C4-2B (cell line): ENCODE measurements around the gene RFPL3.

Experiments used
- CTCF ChIP-seq: fragments of 450-650 bp; conservative IDR thresholded peaks from 2 replicates; pipeline ENCODE4 v1.5.1; 2017; ENCODE audit warnings: mild to moderate bottlenecking
- ZFX ChIP-seq: fragments of 450-650 bp; IDR thresholded peaks from 2 replicates; pipeline ENCODE4 v1.6.1; 2017

- TF ChIP-seq CTCF (no peak), ZFX (no peak)
Observed at GRCh38 chr22:32308191-32308590, 49.5 kb upstream of the RFPL3 start.
